ENCODE results near the gene CRYBG1. TPM values are rescaled to one million over a fixed set of nuclear protein-coding genes. Genes with fewer than 3 reads are reported as not detected.

CRYBG1 gene
- total RNA-seq, 1 experiment from 2014 or later: 10.1 TPM

- Mint-ChIP-seq H3K27me3 (ENCODE audit: low read depth) (no peaks in the 10 kb centered on the region), H3K9me3 (no peaks in the 10 kb centered on the region), H3K27ac (no peak overlapping the region), H3K4me1 (no peaks in the 10 kb centered on the region), H3K36me3 (no peaks in the 10 kb centered on the region), H3K4me3 (no peak overlapping the region)
- DNase-seq (ENCODE audit: low spot score): no peak
- ATAC-seq: no peak
- TF ChIP-seq PREB (CRISPR knock-in tag; IDR thresholded peaks at IDR 0.05; ENCODE audit: borderline replicate concordance) (no peak), ATF3 (CRISPR knock-in tag; conservative IDR thresholded peaks at IDR 0.05) (no peak), ZBTB43 (CRISPR knock-in tag; IDR thresholded peaks at IDR 0.05) (no peak), AFF4 (CRISPR knock-in tag; IDR thresholded peaks at IDR 0.05; ENCODE audit: borderline replicate concordance) (no peak), NFE2L1 (CRISPR knock-in tag; IDR thresholded peaks at IDR 0.05) (no peak), ETV6 (CRISPR knock-in tag; IDR thresholded peaks at IDR 0.05) (no peak), FOXP4 (CRISPR knock-in tag; IDR thresholded peaks at IDR 0.05) (no peak), CREB1 (CRISPR knock-in tag; IDR thresholded peaks at IDR 0.05) (no peak), RORB (CRISPR knock-in tag; IDR thresholded peaks at IDR 0.05) (no peak), ZNF425 (CRISPR knock-in tag; conservative IDR thresholded peaks at IDR 0.05) (no peak), NFYB (CRISPR knock-in tag; conservative IDR thresholded peaks at IDR 0.05; ENCODE audit: low read depth) (no peak)
- POLR2A ChIA-PET: no interaction called here
- CTCF ChIA-PET: interaction anchor here (1.4 kb wide), 1 partner anchor 40 kb away, joined by 4 read pairs; no protein-coding TSS in a partner anchor
These were observed 19.4 kb downstream of the CRYBG1 start for GRCh38 chr6:106379951-106380350.

GRCh38 chr6:106380407-106380806 is 19.9 kb downstream of the CRYBG1 start:
- Mint-ChIP-seq H3K9me3 (no peaks in the 10 kb centered on the region), H3K4me3 (no peak overlapping the region), H3K27me3 (ENCODE audit: low read depth) (no peaks in the 10 kb centered on the region), H3K27ac (no peak overlapping the region), H3K36me3 (no peaks in the 10 kb centered on the region), H3K4me1 (no peaks in the 10 kb centered on the region)
- ATAC-seq: no peak
- ChIA-PET CTCF (interaction anchor here (1.4 kb wide), 1 partner anchor 41 kb away, joined by 4 read pairs; no protein-coding TSS in a partner anchor), POLR2A (no interaction called here)
- no peak for DNase-seq (ENCODE audit: low spot score)
- TF ChIP-seq NR1H2 (CRISPR knock-in tag; IDR thresholded peaks at IDR 0.05): no peak
- TF ChIP-seq E2F1 (CRISPR knock-in tag; IDR thresholded peaks at IDR 0.05): no peak
- no peak for TF ChIP-seq CREB1 (CRISPR knock-in tag; IDR thresholded peaks at IDR 0.05)
- TF ChIP-seq ZNF219 (CRISPR knock-in tag; IDR thresholded peaks at IDR 0.05; ENCODE audit: borderline replicate concordance): no peak
- no peak for TF ChIP-seq TEAD1 (CRISPR knock-in tag; IDR thresholded peaks at IDR 0.05)
- TF ChIP-seq HMGXB4 (CRISPR knock-in tag; IDR thresholded peaks at IDR 0.05): no peak
- no peak for TF ChIP-seq ZNF512 (CRISPR knock-in tag; IDR thresholded peaks at IDR 0.05; ENCODE audit: borderline replicate concordance)
- no peak for TF ChIP-seq USF1 (CRISPR knock-in tag; IDR thresholded peaks at IDR 0.05)

Measured in WTC11 (cell line).